PC-9 (cell line): ENCODE measurements around the gene OR4D6. TPM values are rescaled to one million over a fixed set of nuclear protein-coding genes. Genes with fewer than 3 reads are reported as not detected.
A peak's percentile ranks its signal among the peaks of the same experiment; 100 is the strongest.

Experiments
- BruUV-seq: library from RNA; stranded (reverse); fragments of 400-500 nt; replicated peaks from 2 replicates; lab custom pipeline; 2021; lab: Mats Ljungman, UMichigan
- CTCF ChIA-PET: fragments of 300-600 bp; sonication (Branson Sonifier 250); formaldehyde crosslinking; loops from one replicate; lab custom pipeline; 2022; ENCODE audit warnings: antibody characterized with exemption; lab: Charles Lee
- POLR2A ChIA-PET: fragments of 300-600 bp; sonication (Branson Sonifier 250); formaldehyde crosslinking; loops from one replicate; lab custom pipeline; 2022; ENCODE audit warnings: antibody characterized with exemption; ENCODE audit not compliant: unreplicated experiment; lab: Charles Lee
- DNase-seq, 2 experiments: peaks; one replicate each; pipeline versions ENCODE4 v3.0.0 to v3.0.0-alpha.2; 2015 to 2022; ENCODE audit warnings: mixed read lengths in 1 of 2
- H2AFZ ChIP-seq: fragments of 200-600 bp; sonication (generic); 2 replicates; pipeline ENCODE4 v1.8.1; 2017; ENCODE audit warnings: antibody characterized with exemption
- H3F3A ChIP-seq: fragments of 200-600 bp; sonication (generic); 2 replicates; pipeline ENCODE4 v1.8.1; 2017; ENCODE audit warnings: antibody characterized with exemption, mild to moderate bottlenecking, low read depth; ENCODE audit not compliant: insufficient read depth
- H3K27ac ChIP-seq: fragments of 200-600 bp; sonication (generic); 2 replicates; pipeline ENCODE4 v1.6.1; 2016; ENCODE audit warnings: mixed run types
- H3K27me3 ChIP-seq: fragments of 200-600 bp; sonication (generic); 2 replicates; pipeline ENCODE4 v1.6.1; 2016; ENCODE audit warnings: low read depth, mixed run types; ENCODE audit not compliant: insufficient read depth
- H3K36me3 ChIP-seq: fragments of 200-600 bp; sonication (generic); 2 replicates; pipeline ENCODE4 v1.6.1; 2016; ENCODE audit warnings: low read depth, mixed run types
- H3K4me1 ChIP-seq: fragments of 200-600 bp; sonication (generic); replicated peaks from 2 replicates; pipeline ENCODE4 v1.6.1; 2016; ENCODE audit warnings: mixed run types; ENCODE audit not compliant: insufficient read depth
- H3K4me2 ChIP-seq: fragments of 200-600 bp; sonication (generic); 2 replicates; pipeline ENCODE4 v1.6.1; 2017; ENCODE audit warnings: mixed run types
- H3K4me3 ChIP-seq: fragments of 200-600 bp; sonication (generic); 2 replicates; pipeline ENCODE4 v1.6.1; 2016; ENCODE audit warnings: mixed run types
- H3K79me2 ChIP-seq: fragments of 200-600 bp; sonication (generic); 2 replicates; pipeline ENCODE4 v1.6.1; 2017; ENCODE audit warnings: low read depth, mixed run types
- H3K9me2 ChIP-seq: fragments of 200-600 bp; sonication (generic); 2 replicates; pipeline ENCODE4 v1.8.1; 2017; ENCODE audit warnings: mild to moderate bottlenecking; ENCODE audit not compliant: insufficient read depth
- H3K9me3 ChIP-seq: fragments of 200-600 bp; sonication (generic); 2 replicates; pipeline ENCODE4 v1.8.1; 2016; ENCODE audit warnings: low read depth; ENCODE audit not compliant: insufficient read depth
- H4K20me1 ChIP-seq: fragments of 200-600 bp; sonication (generic); 2 replicates; pipeline ENCODE4 v1.8.1; 2017; ENCODE audit not compliant: insufficient read depth
- CTCF ChIP-seq: fragments of 200-600 bp; sonication (generic); conservative IDR thresholded peaks from 2 replicates; pipeline ENCODE4 v1.6.1; 2017; ENCODE audit warnings: mixed run types, antibody characterized with exemption, mild to moderate bottlenecking, moderate library complexity
- EZH2 ChIP-seq: fragments of 200-600 bp; sonication (generic); IDR thresholded peaks from 2 replicates; pipeline ENCODE4 v1.8.0; 2017; ENCODE audit warnings: antibody characterized with exemption, low read depth
- intact Hi-C: fragments of 100-400 bp; cut with micrococcal nuclease; formaldehyde crosslinking; loops from one replicate; pipeline ENCODE4 v1.10.0; 2022; ENCODE audit not compliant: unreplicated experiment
- total RNA-seq: library from RNA; stranded (reverse); gene quantifications from 2 replicates; pipeline ENCODE4 v1.2.3, GENCODE V29; 2021

OR4D6 gene
- total RNA-seq, 1 experiment from 2014 or later = not detected

GRCh38 chr11:59427068-59427382 is 29.7 kb upstream of the OR4D6 start:
- no peak overlapping the region for H3K27ac ChIP-seq
- TF ChIP-seq CTCF (no peak), EZH2 (no peak)
- H3F3A ChIP-seq = no peaks in the 10 kb centered on the region
- H3K9me2 ChIP-seq = no peaks in the 10 kb centered on the region
- H3K4me2 ChIP-seq = no peak overlapping the region
- H3K9me3 ChIP-seq = no peaks in the 10 kb centered on the region; the same call in 1 of the 2 replicates
- no peak for DNase-seq
- no peaks in the 10 kb centered on the region for H3K36me3 ChIP-seq
- H2AFZ ChIP-seq = no peak overlapping the region
- no peaks in the 10 kb centered on the region for H3K27me3 ChIP-seq
- ChIA-PET POLR2A (no interaction called here), CTCF (no interaction called here)
- no TSS peak for BruUV-seq
- intact Hi-C loops = no loop called here
- H3K79me2 ChIP-seq = no peaks in the 10 kb centered on the region
- H3K4me3 ChIP-seq = no peak overlapping the region
- H3K4me1 ChIP-seq = no peaks in the 10 kb centered on the region
- H4K20me1 ChIP-seq = no peaks in the 10 kb centered on the region

GRCh38 chr11:59429924-59430516 is 26.7 kb upstream of the OR4D6 start:
- H3K9me2 ChIP-seq = no peaks in the 10 kb centered on the region
- no peaks in the 10 kb centered on the region for H4K20me1 ChIP-seq
- no peaks in the 10 kb centered on the region for H3F3A ChIP-seq
- BruUV-seq = no TSS peak
- POLR2A ChIA-PET = no interaction called here
- DNase-seq = peak; percentile 11 to 62
- no peaks in the 10 kb centered on the region for H3K36me3 ChIP-seq
- intact Hi-C loops = loop anchor here (1.0 to 5.0 kb wide), 4 partner anchors 167 to 259 kb away; no protein-coding TSS in a partner anchor
- H3K4me1 ChIP-seq = no peaks in the 10 kb centered on the region
- H3K27ac ChIP-seq = no peak overlapping the region
- no peak overlapping the region for H3K4me3 ChIP-seq
- no peaks in the 10 kb centered on the region for H3K27me3 ChIP-seq
- CTCF ChIA-PET = no interaction called here
- no peaks in the 10 kb centered on the region for H3K9me3 ChIP-seq
- H3K4me2 ChIP-seq = no peak overlapping the region
- no peak overlapping the region for H2AFZ ChIP-seq
- peak; percentile 94 for TF ChIP-seq CTCF
- no peak for TF ChIP-seq EZH2
- no peaks in the 10 kb centered on the region for H3K79me2 ChIP-seq

- Histone ChIP-seq H3K27ac (no peak within 1 kb of the TSS), H3K4me3 (no peak within 1 kb of the TSS), H3K79me2 (no peaks in the 10 kb centered on the region), H3K36me3 (no peaks in the 10 kb centered on the region), H3K9me3 (no peaks in the 10 kb centered on the region), H3F3A (no peaks in the 10 kb centered on the region), H3K4me2 (no peak within 1 kb of the TSS), H3K9me2 (no peaks in the 10 kb centered on the region), H4K20me1 (no peaks in the 10 kb centered on the region), H3K4me1 (no peaks in the 10 kb centered on the region), H2AFZ (no peak within 1 kb of the TSS), H3K27me3 (peaks cover 10% of the 10 kb centered on the region; the same call in 1 of the 2 replicates)
- TF ChIP-seq CTCF = no peak
- TF ChIP-seq EZH2 = no peak
- DNase-seq = no peak
- no TSS peak for BruUV-seq
- ChIA-PET CTCF (no interaction called here), POLR2A (no interaction called here)
- intact Hi-C loops = no loop called here
Measured at GRCh38 chr11:59436169-59436568, 20.6 kb upstream of the OR4D6 start, which contains the start of gene OR5A1. OR5A1 (plus strand) TSS chr11:59436469; CDS start chr11:59443169, 6,700 bp downstream.
